HG02938 (cell line): Measurements from ENCODE around the gene EZH2.

Source experiments
- ATAC-seq: cut with Tn5 transposase; IDR thresholded peaks from one replicate; pipeline ENCODE4 v1.9.1; 2021; ENCODE audit warnings: mild to moderate bottlenecking, moderate library complexity; ENCODE audit not compliant: unreplicated experiment

The EZH2 gene

DNA sequence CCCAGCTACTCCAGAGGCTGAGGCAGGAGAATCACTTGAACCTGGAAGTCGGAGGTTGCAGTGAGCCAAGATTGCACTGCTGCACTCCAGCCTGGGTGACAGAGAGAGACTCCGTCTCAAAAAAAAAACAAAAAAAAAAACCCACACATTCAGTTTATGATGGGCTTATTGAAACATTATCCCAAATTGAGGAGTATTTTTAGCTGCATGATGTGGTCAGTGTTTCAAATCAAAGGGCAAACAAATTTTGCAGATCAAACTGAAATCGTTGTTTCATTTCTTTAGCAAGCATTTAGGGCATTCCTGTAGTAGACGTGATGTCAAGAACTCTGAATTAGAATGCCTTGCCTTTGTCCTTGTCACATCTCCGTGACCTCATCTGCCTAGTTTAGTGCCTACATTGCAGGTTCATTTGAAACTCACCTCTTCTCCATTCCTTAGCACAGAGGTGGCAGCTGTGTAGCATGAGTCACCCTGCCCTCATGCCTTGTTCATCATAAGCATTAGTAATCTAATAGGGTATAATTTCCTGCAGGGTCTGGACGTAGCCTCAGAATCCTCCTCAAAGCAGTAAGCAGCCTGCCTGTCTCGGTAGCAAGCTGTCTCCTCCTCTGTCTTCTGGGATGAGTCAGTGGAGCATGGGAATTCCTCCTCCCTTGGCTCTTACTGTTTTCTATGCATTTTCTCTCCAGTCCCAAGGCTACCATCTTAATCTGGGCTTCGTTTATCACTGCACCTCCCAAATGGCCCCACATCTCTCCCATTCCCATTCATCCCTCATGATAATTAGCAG, 111.6 kb downstream of the EZH2 start:
- ATAC-seq, result no peak

DNA sequence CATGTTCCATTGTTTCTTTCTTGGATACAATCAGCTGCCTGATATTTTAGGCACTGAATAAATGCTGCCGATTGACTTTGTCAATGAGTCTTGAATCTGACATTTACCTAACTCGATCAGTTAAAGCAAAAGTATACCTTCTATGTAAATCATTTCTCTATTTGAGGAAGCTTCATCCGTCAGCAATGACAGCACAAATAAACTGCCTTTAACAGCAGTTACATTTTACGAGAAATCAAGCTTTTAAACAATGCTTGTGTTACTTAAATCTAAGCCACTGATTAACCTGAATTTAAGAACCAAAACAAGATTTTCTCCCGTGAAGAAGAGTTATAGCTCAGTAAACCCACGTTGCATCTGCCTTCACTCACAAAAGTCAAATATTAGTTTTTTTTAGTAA, 114.1 kb downstream of the EZH2 start:
- no peak for ATAC-seq

DNA sequence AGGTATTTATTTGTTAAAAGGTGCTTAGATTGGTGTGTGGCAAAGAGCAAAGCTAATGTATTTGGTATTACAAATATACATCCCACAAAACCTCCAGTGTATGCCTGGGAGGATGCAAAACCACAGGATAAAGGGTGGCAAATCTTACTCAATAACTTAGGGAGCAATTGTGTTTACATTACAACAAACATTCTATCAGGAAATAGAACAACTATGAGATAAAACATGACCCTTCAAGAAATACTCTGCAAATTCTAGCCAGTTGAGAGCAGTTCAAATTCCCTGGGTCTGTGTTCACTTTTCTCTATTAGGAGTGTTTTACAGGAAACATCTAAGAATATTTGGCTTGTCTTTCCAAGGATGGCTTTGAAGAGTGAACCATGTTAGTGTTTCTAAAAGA, 120.5 kb downstream of the EZH2 start:
- no peak for ATAC-seq

DNA sequence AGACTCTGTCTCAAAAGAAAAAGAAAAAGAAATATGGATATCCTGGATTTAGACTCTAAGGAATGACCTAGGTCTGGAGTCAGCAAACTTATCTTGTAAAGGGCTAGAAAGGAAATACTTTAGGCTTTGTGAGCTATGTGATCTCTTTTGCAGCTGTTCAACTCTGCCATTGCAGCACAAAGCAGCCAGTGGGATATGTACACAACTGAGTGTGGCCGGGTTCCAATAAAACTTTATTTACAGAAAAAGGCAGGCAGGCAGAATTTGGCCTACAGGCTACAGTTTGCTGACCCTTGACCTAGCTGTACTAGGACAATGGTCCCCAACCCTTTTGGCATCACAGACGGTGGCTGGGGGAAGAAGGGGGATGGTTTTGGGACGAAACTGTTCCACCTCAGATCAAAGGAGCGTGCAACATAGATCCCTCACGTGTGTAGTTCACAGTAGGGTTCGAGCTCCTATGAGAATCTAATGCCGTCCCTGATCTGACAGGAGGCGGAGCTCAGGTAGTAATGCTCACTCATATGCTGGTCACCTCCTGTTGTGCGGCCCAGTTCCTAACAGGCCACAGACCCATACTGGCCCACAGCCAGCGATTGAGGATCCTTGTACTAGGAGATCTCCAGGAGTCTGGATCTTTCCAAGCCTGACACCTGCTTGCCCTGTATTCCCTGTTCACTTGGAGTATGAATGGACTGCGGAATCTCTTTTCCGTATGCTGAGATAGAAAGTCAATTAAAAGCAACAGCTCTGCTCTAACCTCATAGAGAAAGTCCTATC, 122.4 kb downstream of the EZH2 start:
- no peak for ATAC-seq
